HG03175 (cell line): Measurements from ENCODE around the gene EPHA4.
A peak's percentile ranks its signal among the peaks of the same experiment; 100 is the strongest.

Experiments used
- ATAC-seq: cut with Tn5 transposase; IDR thresholded peaks from one replicate; pipeline ENCODE4 v1.9.1; 2021; ENCODE audit warnings: mild to moderate bottlenecking, moderate library complexity; ENCODE audit not compliant: unreplicated experiment

The EPHA4 gene

GRCh38 chr2:221546505-221547225, 25.4 kb downstream of the EPHA4 start:
- ATAC-seq: no peak

GRCh38 chr2:221541131-221541735, 30.9 kb downstream of the EPHA4 start:
- no peak for ATAC-seq

GRCh38 chr2:221539246-221539645, 32.9 kb downstream of the EPHA4 start:
- no peak for ATAC-seq

- ATAC-seq: no peak
Observed at GRCh38 chr2:221535824-221536223, 36.3 kb downstream of the EPHA4 start.

- no peak for ATAC-seq
Observed at GRCh38 chr2:221533299-221533698, 38.8 kb downstream of the EPHA4 start.

- no peak for ATAC-seq
Observed at GRCh38 chr2:221532641-221533040, 39.5 kb downstream of the EPHA4 start.

GRCh38 chr2:221530653-221531037, 41.5 kb downstream of the EPHA4 start:
- ATAC-seq: no peak

GRCh38 chr2:221529943-221530652, 42.0 kb downstream of the EPHA4 start:
- no peak for ATAC-seq

GRCh38 chr2:221529177-221529942, 42.7 kb downstream of the EPHA4 start:
- no peak for ATAC-seq

GRCh38 chr2:221527776-221528309, 44.3 kb downstream of the EPHA4 start:
- no peak for ATAC-seq

GRCh38 chr2:221524158-221524557, 47.9 kb downstream of the EPHA4 start:
- ATAC-seq: no peak

- no peak for ATAC-seq
Observed at GRCh38 chr2:221521233-221521845, 50.8 kb downstream of the EPHA4 start.

GRCh38 chr2:221518935-221519625, 53.0 kb downstream of the EPHA4 start:
- no peak for ATAC-seq

GRCh38 chr2:221518201-221518934, 53.7 kb downstream of the EPHA4 start:
- peak; percentile 84 for ATAC-seq

- ATAC-seq: peak; percentile 83
Observed at GRCh38 chr2:221517696-221518151, 54.4 kb downstream of the EPHA4 start.

GRCh38 chr2:221517146-221517695, 54.9 kb downstream of the EPHA4 start:
- no peak for ATAC-seq

GRCh38 chr2:221515864-221516263, 56.2 kb downstream of the EPHA4 start:
- ATAC-seq: no peak

- no peak for ATAC-seq
Observed at GRCh38 chr2:221514305-221515040, 57.6 kb downstream of the EPHA4 start.
